ENCODE measurements around the gene ASF1A.
A peak's percentile ranks its signal among the peaks of the same experiment; 100 is the strongest.
"Not testable (repeated sequence)": the region's sequence is repeated elsewhere in the genome, so short reads cannot be mapped to it uniquely, and the experiment has no call there.

ASF1A gene

GRCh38 chr6:118893807-118894424 is at the start of gene ASF1A:
ASF1A (plus strand) TSS chr6:118894152; CDS start chr6:118894414, 262 bp downstream.
- intact Hi-C loops (cut with DNase I), result loop anchor here (2.0 to 5.0 kb wide), 2 partner anchors 41 to 242 kb away; partner anchors contain the start of genes CEP85L and MCM9

GRCh38 chr6:118844915-118845314 is 49.0 kb upstream of the ASF1A start:
- intact Hi-C loops (cut with DNase I), result no loop called here
- DNase-seq, result no peak

More at GRCh38 chr6:118893807-118894424, at the start of gene ASF1A:
- peak; percentile 90 to 99 (median 98) for DNase-seq

- DNase-seq, result no peak
- intact Hi-C loops (cut with DNase I), result no loop called here
Observed at GRCh38 chr6:118853408-118853807, 40.5 kb upstream of the ASF1A start.

- intact Hi-C loops (cut with DNase I), result no loop called here
- DNase-seq, result no peak
Observed at GRCh38 chr6:118856301-118856700, 37.7 kb upstream of the ASF1A start.

GRCh38 chr6:118859517-118860064 is 34.4 kb upstream of the ASF1A start:
- no peak for DNase-seq
- intact Hi-C loops (cut with DNase I), result no loop called here

- DNase-seq, result no peak
- intact Hi-C loops (cut with DNase I), result no loop called here
Observed at GRCh38 chr6:118860363-118860762, 33.6 kb upstream of the ASF1A start.

GRCh38 chr6:118860880-118861279 is 33.1 kb upstream of the ASF1A start:
- no peak for DNase-seq
- intact Hi-C loops (cut with DNase I), result no loop called here

- no peak for DNase-seq
- intact Hi-C loops (cut with DNase I), result no loop called here
Observed at GRCh38 chr6:118862443-118862842, 31.5 kb upstream of the ASF1A start.

GRCh38 chr6:118864341-118865099 is 29.4 kb upstream of the ASF1A start:
- no peak for DNase-seq
- intact Hi-C loops (cut with DNase I), result no loop called here

GRCh38 chr6:118865100-118865391 is 28.9 kb upstream of the ASF1A start:
- DNase-seq, result no peak
- intact Hi-C loops (cut with DNase I), result no loop called here

GRCh38 chr6:118867181-118867580 is 26.8 kb upstream of the ASF1A start:
- intact Hi-C loops (cut with DNase I), result no loop called here
- DNase-seq, result no peak

GRCh38 chr6:118868901-118869300 is 25.1 kb upstream of the ASF1A start:
- DNase-seq; intact Hi-C loops (cut with DNase I): not testable (repeated sequence)

- intact Hi-C loops (cut with DNase I), result no loop called here
- DNase-seq, result no peak
Observed at GRCh38 chr6:118869350-118869749, 24.6 kb upstream of the ASF1A start.

- DNase-seq, result no peak
- intact Hi-C loops (cut with DNase I), result no loop called here
Observed at GRCh38 chr6:118869894-118870589, 23.9 kb upstream of the ASF1A start.

GRCh38 chr6:118871331-118871730 is 22.6 kb upstream of the ASF1A start:
- intact Hi-C loops (cut with DNase I), result no loop called here

GRCh38 chr6:118872318-118872717 is 21.6 kb upstream of the ASF1A start:
- DNase-seq, result no peak
- intact Hi-C loops (cut with DNase I), result no loop called here

More at GRCh38 chr6:118871331-118871730, 22.6 kb upstream of the ASF1A start:
- no peak for DNase-seq

GRCh38 chr6:118872726-118873125 is 21.2 kb upstream of the ASF1A start:
- intact Hi-C loops (cut with DNase I), result no loop called here

GRCh38 chr6:118873239-118873638 is 20.7 kb upstream of the ASF1A start:
- intact Hi-C loops (cut with DNase I), result no loop called here
- no peak for DNase-seq

More at GRCh38 chr6:118872726-118873125, 21.2 kb upstream of the ASF1A start:
- no peak for DNase-seq

GRCh38 chr6:118875672-118876071 is 18.3 kb upstream of the ASF1A start:
- intact Hi-C loops (cut with DNase I), result no loop called here
- no peak for DNase-seq

- intact Hi-C loops (cut with DNase I), result no loop called here
- no peak for DNase-seq
Observed at GRCh38 chr6:118876198-118876597, 17.8 kb upstream of the ASF1A start.
